Fibroblast of mammary gland (primary cell): ENCODE data around the gene IL6R.

Experiments used
- DNase-seq: peaks from one replicate; pipeline ENCODE4 v3.0.0-alpha.2; 2010; ENCODE audit warnings: low read depth
- H3K4me3 ChIP-seq: 2 replicates; pipeline ENCODE4 v1.5.1; 2011; ENCODE audit warnings: low read depth, mild to moderate bottlenecking, low read length, moderate library complexity; ENCODE audit not compliant: control insufficient read depth
- CTCF ChIP-seq: conservative IDR thresholded peaks from 2 replicates; pipeline ENCODE4 v1.5.1; 2011; ENCODE audit warnings: low read depth, low read length, inconsistent platforms; ENCODE audit not compliant: control insufficient read depth, insufficient read depth

IL6R gene

GRCh38 chr1:154500533-154500932, 95.4 kb downstream of the IL6R start:
- TF ChIP-seq CTCF = no peak
- DNase-seq = no peak
- no peak overlapping the region for H3K4me3 ChIP-seq

GRCh38 chr1:154501423-154502065, 96.4 kb downstream of the IL6R start:
- no peak overlapping the region for H3K4me3 ChIP-seq
- no peak for TF ChIP-seq CTCF
- DNase-seq = no peak

- no peak within 1 kb of the TSS for H3K4me3 ChIP-seq
- no peak for DNase-seq
- TF ChIP-seq CTCF = no peak
Measured at GRCh38 chr1:154502066-154502743, 97.1 kb downstream of the IL6R start, which contains the start of the genes SHE and TDRD10. TSS of gene SHE (minus strand) at chr1:154502412. CDS start at chr1:154502026, 386 bp downstream. TSS of gene TDRD10 (plus strand) at chr1:154502219. CDS start at chr1:154506904, 4,685 bp downstream.

- DNase-seq = no peak
- H3K4me3 ChIP-seq = no peak overlapping the region
- TF ChIP-seq CTCF = no peak
Measured at GRCh38 chr1:154502744-154503115, 97.6 kb downstream of the IL6R start.

- DNase-seq = no peak
- H3K4me3 ChIP-seq = no peak overlapping the region
- TF ChIP-seq CTCF = no peak
Measured at GRCh38 chr1:154503898-154504297, 98.8 kb downstream of the IL6R start.

GRCh38 chr1:154512760-154513159, 107.6 kb downstream of the IL6R start:
- no peak for TF ChIP-seq CTCF
- DNase-seq = no peak
- H3K4me3 ChIP-seq = no peak overlapping the region
